Natural killer cell (primary cell): ENCODE data around the gene SMIM45.

ENCODE experiments used
- ATAC-seq, 3 donors: fragments of 150-1000 bp in 2 of 3; fragments of 200-7000 bp in 1 of 3; cut with Tn5 transposase; 1 replicate in 1 of 3; 2 replicates in 2 of 3; pipeline ENCODE4 v1.10.0; 2021; ENCODE audit warnings: mild to moderate bottlenecking in 2 of 3, moderate library complexity in 2 of 3
- DNase-seq, 2 donors: peaks; one replicate each; pipeline versions ENCODE4 v3.0.0 to v3.0.0-alpha.2; 2013 to 2021; ENCODE audit warnings: mixed read lengths in 1 of 2
- H3K27ac ChIP-seq: one replicate; pipeline ENCODE4 v1.5.1; 2013; ENCODE audit warnings: mild to moderate bottlenecking, low read length
- H3K27me3 ChIP-seq: one replicate; pipeline ENCODE4 v1.6.1; 2013; ENCODE audit warnings: low read length; ENCODE audit not compliant: control insufficient read depth, insufficient read depth
- H3K36me3 ChIP-seq: one replicate; pipeline ENCODE4 v1.6.1; 2013; ENCODE audit warnings: low read length; ENCODE audit not compliant: control insufficient read depth, insufficient read depth
- H3K4me1 ChIP-seq: one replicate; pipeline ENCODE4 v1.6.1; 2013; ENCODE audit warnings: low read length; ENCODE audit not compliant: control insufficient read depth, insufficient read depth
- H3K4me3 ChIP-seq: one replicate; pipeline ENCODE4 v1.5.1; 2013; ENCODE audit warnings: low read length
- H3K9me3 ChIP-seq: one replicate; pipeline ENCODE4 v1.6.1; 2013; ENCODE audit warnings: low read length; ENCODE audit not compliant: control insufficient read depth, insufficient read depth
- H3K27ac Mint-ChIP-seq, 2 donors: one replicate each; pipeline ENCODE4 v1.8.0; 2022; ENCODE audit warnings: mild to moderate bottlenecking in 2 of 2, mixed read lengths in 2 of 2, moderate library complexity in 1 of 2
- H3K27me3 Mint-ChIP-seq, 2 donors: one replicate each; pipeline ENCODE4 v1.8.0; 2022; ENCODE audit warnings: low read depth in 2 of 2, mixed read lengths in 2 of 2
- H3K36me3 Mint-ChIP-seq: one replicate; pipeline ENCODE4 v1.8.0; 2022; ENCODE audit warnings: mixed read lengths
- H3K4me1 Mint-ChIP-seq, 2 donors: one replicate each; pipeline ENCODE4 v1.8.0; 2022; ENCODE audit warnings: mixed read lengths in 2 of 2
- H3K4me3 Mint-ChIP-seq: one replicate; pipeline ENCODE4 v1.8.0; 2022; ENCODE audit warnings: mild to moderate bottlenecking, moderate library complexity, mixed read lengths
- H3K9me3 Mint-ChIP-seq, 2 donors: one replicate each; pipeline ENCODE4 v1.8.0; 2022; ENCODE audit warnings: mixed read lengths in 2 of 2
- CTCF ChIP-seq: fragments of 200-600 bp; IDR thresholded peaks from one replicate; pipeline ENCODE4 v1.8.0; 2022; ENCODE audit warnings: antibody characterized with exemption
- WGBS: methylation state at CpG from one replicate; pipeline ENCODE4 v1.1.7; 2013; ENCODE audit warnings: missing lambda C conversion rate; ENCODE audit not compliant: insufficient coverage; 5-methylcytosine and 5-hydroxymethylcytosine counted together
- intact Hi-C: fragments of 100-400 bp; cut with micrococcal nuclease; formaldehyde crosslinking; loops from one replicate; pipeline ENCODE4 v1.14.2; 2022

The SMIM45 gene

DNA sequence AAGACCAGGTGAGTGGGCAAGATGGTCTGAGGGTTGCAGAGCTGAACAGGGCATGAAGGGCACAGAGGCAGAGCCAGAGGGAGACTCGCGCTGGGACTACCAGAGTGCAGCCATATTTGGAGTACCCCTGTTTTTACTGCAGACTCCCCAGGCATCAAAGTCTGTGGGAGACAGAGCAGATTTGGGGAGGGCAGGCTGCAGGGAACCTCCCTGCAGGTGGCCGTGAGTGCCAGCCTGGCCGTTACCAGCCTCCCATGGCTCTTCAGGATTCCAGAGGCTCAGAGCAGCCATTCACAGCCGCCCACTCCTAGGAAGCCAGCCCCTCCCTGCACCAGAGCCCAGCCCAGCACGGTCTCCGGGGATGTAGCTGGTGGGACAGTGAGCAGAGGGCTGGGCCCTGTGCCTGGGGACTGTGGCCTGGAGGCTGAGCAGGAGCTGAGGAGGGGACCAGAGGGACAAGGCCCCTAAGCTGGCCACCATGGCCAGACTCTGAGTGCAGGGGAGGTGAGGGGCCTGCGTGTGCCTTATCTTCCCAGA, 17.2 kb downstream of the SMIM45 start, which contains the start of gene SEPTIN3:
Gene SEPTIN3, plus strand, starts transcription at position 334 of the 537 bp plus-strand sequence. CDS start 2,050 bp downstream, outside the sequence.
- Histone ChIP-seq H3K27ac (no peak within 1 kb of the TSS), H3K36me3 (no peaks in the 10 kb centered on the region), H3K27me3 (no peaks in the 10 kb centered on the region), H3K4me3 (no peak within 1 kb of the TSS), H3K9me3 (no peaks in the 10 kb centered on the region), H3K4me1 (no peaks in the 10 kb centered on the region)
- no peak for TF ChIP-seq CTCF
- H3K4me3 Mint-ChIP-seq = no peak within 1 kb of the TSS
- 95% methylated on average over 8 of the region's 8 CpGs for WGBS
- no peak for DNase-seq
- no peaks in the 10 kb centered on the region for H3K9me3 Mint-ChIP-seq
- H3K4me1 Mint-ChIP-seq = peaks cover 0 to 6% of the 10 kb centered on the region in 2 donors
- intact Hi-C loops = no loop called here
- peaks cover 4 to 6% of the 10 kb centered on the region in 2 donors for H3K27me3 Mint-ChIP-seq
- H3K36me3 Mint-ChIP-seq = no peaks in the 10 kb centered on the region
- H3K27ac Mint-ChIP-seq = no peak within 1 kb of the TSS
- ATAC-seq = no peak

DNA sequence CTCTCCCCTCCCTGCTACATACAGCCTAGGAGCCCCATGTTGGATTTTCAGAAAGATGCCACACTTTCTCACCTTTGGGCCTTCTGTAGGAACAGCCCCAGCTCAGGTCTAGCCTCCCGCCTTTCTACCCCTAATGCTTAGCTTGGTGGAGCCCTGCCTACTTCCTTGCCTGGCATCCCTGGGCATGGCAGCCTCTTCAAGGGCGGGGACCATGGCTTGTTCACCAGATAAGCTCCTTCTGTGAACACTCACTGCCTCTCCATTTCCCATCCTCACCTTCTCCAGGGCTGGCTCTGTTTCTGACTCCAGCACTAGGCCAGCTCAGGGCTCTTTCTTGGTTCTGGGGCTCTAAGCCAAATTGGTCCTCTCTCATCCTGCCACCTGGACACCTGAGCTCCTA, 18.7 kb downstream of the SMIM45 start:
- intact Hi-C loops = no loop called here
- no peaks in the 10 kb centered on the region for H3K9me3 ChIP-seq
- H3K36me3 ChIP-seq = no peaks in the 10 kb centered on the region
- Mint-ChIP-seq H3K9me3 (no peaks in the 10 kb centered on the region), H3K36me3 (no peaks in the 10 kb centered on the region), H3K4me3 (no peak overlapping the region), H3K27ac (peak overlapping the region in 1 of 2 donors; percentile 29), H3K27me3 (peaks cover 9 to 12% of the 10 kb centered on the region in 2 donors), H3K4me1 (peaks cover 0 to 6% of the 10 kb centered on the region in 2 donors)
- H3K27me3 ChIP-seq = peaks cover under 1% of the 10 kb centered on the region
- H3K4me1 ChIP-seq = no peaks in the 10 kb centered on the region
- TF ChIP-seq CTCF = no peak
- DNase-seq (no peak), ATAC-seq (no peak)
- H3K4me3 ChIP-seq = no peak overlapping the region
- no peak overlapping the region for H3K27ac ChIP-seq
- 84% methylated on average over 2 of the region's 2 CpGs for WGBS

- Histone ChIP-seq H3K27ac (no peak overlapping the region), H3K4me1 (peaks cover 4% of the 10 kb centered on the region), H3K27me3 (peaks cover 7% of the 10 kb centered on the region), H3K4me3 (no peak overlapping the region), H3K9me3 (no peaks in the 10 kb centered on the region), H3K36me3 (no peaks in the 10 kb centered on the region)
- no peaks in the 10 kb centered on the region for H3K9me3 Mint-ChIP-seq
- 89% methylated on average over 11 of the region's 11 CpGs for WGBS
- H3K27me3 Mint-ChIP-seq = peaks cover 17 to 19% of the 10 kb centered on the region in 2 donors
- H3K27ac Mint-ChIP-seq = no peak overlapping the region
- DNase-seq (no peak), ATAC-seq (no peak)
- no peak for TF ChIP-seq CTCF
- intact Hi-C loops = no loop called here
- peaks cover 5 to 10% of the 10 kb centered on the region in 2 donors for H3K4me1 Mint-ChIP-seq
- H3K4me3 Mint-ChIP-seq = no peak overlapping the region
- H3K36me3 Mint-ChIP-seq = no peaks in the 10 kb centered on the region
These were observed 19.5 kb downstream of the SMIM45 start for GRCh38 chr22:41971431-41971830.

GRCh38 chr22:41974691-41975290, 22.8 kb downstream of the SMIM45 start:
- intact Hi-C loops = no loop called here
- peaks cover 19% of the 10 kb centered on the region for H3K27me3 ChIP-seq
- Mint-ChIP-seq H3K36me3 (no peaks in the 10 kb centered on the region), H3K4me3 (peak overlapping the region; percentile 13), H3K9me3 (no peaks in the 10 kb centered on the region), H3K27ac (no peak overlapping the region), H3K27me3 (peaks cover 29 to 41% of the 10 kb centered on the region in 2 donors), H3K4me1 (peaks cover 6 to 10% of the 10 kb centered on the region in 2 donors)
- H3K36me3 ChIP-seq = no peaks in the 10 kb centered on the region
- TF ChIP-seq CTCF = no peak
- DNase-seq (no peak), ATAC-seq (no peak)
- H3K4me3 ChIP-seq = no peak overlapping the region
- no peak overlapping the region for H3K27ac ChIP-seq
- no peaks in the 10 kb centered on the region for H3K9me3 ChIP-seq
- 91% methylated on average over 4 of the region's 10 CpGs for WGBS
- H3K4me1 ChIP-seq = peaks cover 10% of the 10 kb centered on the region
